ENCODE results near the gene TMEM42. TPM values are rescaled to one million over a fixed set of nuclear protein-coding genes. Genes with fewer than 3 reads are reported as not detected.

TMEM42 gene
- total and polyA plus RNA-seq, 2 experiments from 2014 or later = 7.4 to 13.3 TPM

DNA sequence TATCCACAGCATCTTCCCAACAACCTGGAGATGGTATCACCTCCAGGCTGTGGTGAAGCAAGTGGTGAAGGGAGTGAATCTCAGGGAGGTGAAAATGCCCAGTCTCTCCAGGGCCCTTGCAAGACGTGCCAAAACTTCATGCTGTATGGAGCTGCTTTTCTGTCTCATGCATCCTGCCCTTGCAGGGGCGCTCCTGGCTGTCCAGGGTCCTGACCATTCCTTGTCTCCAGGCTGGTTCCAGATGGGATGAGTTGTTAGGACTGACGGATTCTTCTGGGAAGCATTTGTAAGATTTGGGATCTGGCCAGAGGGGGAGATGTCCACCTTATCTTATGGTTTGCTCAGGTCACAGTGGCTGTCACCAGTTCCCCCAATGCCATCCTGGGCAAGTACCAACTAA lies 28.5 kb downstream of the TMEM42 start:
- Mint-ChIP-seq H3K9me3 (no peaks in the 10 kb centered on the region; the same call in 2 of the 3 replicates), H3K27ac (no peak overlapping the region), H3K4me3 (no peak overlapping the region), H3K4me1 (peaks cover 20% of the 10 kb centered on the region), H3K36me3 (ENCODE audit: low read depth) (no peaks in the 10 kb centered on the region), H3K27me3 (ENCODE audit: insufficient read depth, low read depth, poor library complexity) (peaks cover 5% of the 10 kb centered on the region)
- Histone ChIP-seq H3K4me2 (no peak overlapping the region), H3F3A (replicated peaks; ENCODE audit: low read depth) (no peaks in the 10 kb centered on the region), H3K4me3 (no peak overlapping the region), H3K79me2 (replicated peaks; ENCODE audit: insufficient read depth) (no peaks in the 10 kb centered on the region), H3K27ac (ENCODE audit: low read depth) (no peak overlapping the region), H4K20me1 (replicated peaks; ENCODE audit: insufficient read depth) (no peaks in the 10 kb centered on the region), H2AFZ (no peak overlapping the region), H3K27me3 (ENCODE audit: insufficient read depth) (no peaks in the 10 kb centered on the region), H3K36me3 (ENCODE audit: insufficient read depth) (no peaks in the 10 kb centered on the region), H3K9me2 (ENCODE audit: insufficient read depth) (peaks cover 10% of the 10 kb centered on the region), H3K4me1 (ENCODE audit: insufficient read depth) (peaks cover 9% of the 10 kb centered on the region)
- ATAC-seq = peak; percentile 71
- DNase-seq (ENCODE audit: low spot score) = peak; percentile 42
- TF ChIP-seq, protein P1, sequence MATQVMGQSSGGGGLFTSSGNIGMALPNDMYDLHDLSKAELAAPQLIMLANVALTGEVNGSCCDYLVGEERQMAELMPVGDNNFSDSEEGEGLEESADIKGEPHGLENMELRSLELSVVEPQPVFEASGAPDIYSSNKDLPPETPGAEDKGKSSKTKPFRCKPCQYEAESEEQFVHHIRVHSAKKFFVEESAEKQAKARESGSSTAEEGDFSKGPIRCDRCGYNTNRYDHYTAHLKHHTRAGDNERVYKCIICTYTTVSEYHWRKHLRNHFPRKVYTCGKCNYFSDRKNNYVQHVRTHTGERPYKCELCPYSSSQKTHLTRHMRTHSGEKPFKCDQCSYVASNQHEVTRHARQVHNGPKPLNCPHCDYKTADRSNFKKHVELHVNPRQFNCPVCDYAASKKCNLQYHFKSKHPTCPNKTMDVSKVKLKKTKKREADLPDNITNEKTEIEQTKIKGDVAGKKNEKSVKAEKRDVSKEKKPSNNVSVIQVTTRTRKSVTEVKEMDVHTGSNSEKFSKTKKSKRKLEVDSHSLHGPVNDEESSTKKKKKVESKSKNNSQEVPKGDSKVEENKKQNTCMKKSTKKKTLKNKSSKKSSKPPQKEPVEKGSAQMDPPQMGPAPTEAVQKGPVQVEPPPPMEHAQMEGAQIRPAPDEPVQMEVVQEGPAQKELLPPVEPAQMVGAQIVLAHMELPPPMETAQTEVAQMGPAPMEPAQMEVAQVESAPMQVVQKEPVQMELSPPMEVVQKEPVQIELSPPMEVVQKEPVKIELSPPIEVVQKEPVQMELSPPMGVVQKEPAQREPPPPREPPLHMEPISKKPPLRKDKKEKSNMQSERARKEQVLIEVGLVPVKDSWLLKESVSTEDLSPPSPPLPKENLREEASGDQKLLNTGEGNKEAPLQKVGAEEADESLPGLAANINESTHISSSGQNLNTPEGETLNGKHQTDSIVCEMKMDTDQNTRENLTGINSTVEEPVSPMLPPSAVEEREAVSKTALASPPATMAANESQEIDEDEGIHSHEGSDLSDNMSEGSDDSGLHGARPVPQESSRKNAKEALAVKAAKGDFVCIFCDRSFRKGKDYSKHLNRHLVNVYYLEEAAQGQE (IDR thresholded peaks at IDR 0.05; ENCODE audit: unreplicated experiment) = peak; percentile 74
- no peak for TF ChIP-seq NANOG (IDR thresholded peaks at IDR 0.05; ENCODE audit: borderline replicate concordance)

DNA sequence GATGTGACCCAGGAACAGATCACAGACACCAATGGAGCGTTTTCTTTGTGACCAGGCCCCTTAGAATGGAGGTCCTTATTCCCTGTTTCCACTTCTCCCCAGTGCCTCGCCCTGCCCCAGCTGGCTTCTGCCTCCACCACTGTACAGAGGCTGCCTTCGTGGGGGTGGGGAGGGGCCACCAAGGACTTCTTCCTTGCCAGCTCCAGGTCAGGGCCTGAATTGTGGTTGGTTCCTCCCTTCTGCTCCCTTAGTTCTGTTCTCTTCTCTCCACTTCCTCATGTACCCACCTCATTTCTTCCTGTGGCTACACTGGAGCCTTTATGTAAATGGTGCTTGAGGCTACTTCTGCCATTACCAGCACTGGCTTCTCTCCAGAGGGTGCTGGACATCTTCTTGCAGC lies 29.1 kb downstream of the TMEM42 start:
- no peak overlapping the region for H2AFZ ChIP-seq
- H3K4me3 ChIP-seq = no peak overlapping the region
- no peaks in the 10 kb centered on the region for H3K27me3 ChIP-seq (ENCODE audit: insufficient read depth)
- peaks cover 10% of the 10 kb centered on the region for H3K9me2 ChIP-seq (ENCODE audit: insufficient read depth)
- H3K36me3 ChIP-seq (ENCODE audit: insufficient read depth) = no peaks in the 10 kb centered on the region
- Mint-ChIP-seq H3K4me1 (peaks cover 20% of the 10 kb centered on the region), H3K9me3 (no peaks in the 10 kb centered on the region; the same call in 2 of the 3 replicates), H3K4me3 (no peak overlapping the region), H3K27me3 (ENCODE audit: insufficient read depth, low read depth, poor library complexity) (peaks cover 5% of the 10 kb centered on the region), H3K27ac (no peak overlapping the region), H3K36me3 (ENCODE audit: low read depth) (no peaks in the 10 kb centered on the region)
- peaks cover 9% of the 10 kb centered on the region for H3K4me1 ChIP-seq (ENCODE audit: insufficient read depth)
- no peak for ATAC-seq
- TF ChIP-seq ZNF331 (CRISPR knock-in tag; IDR thresholded peaks at IDR 0.05; ENCODE audit: low read depth) (no peak), JUNB (IDR thresholded peaks at IDR 0.05; ENCODE audit: unreplicated experiment) (no peak), EZH2 (IDR thresholded peaks at IDR 0.05; ENCODE audit: low read depth, unreplicated experiment) (no peak), CREB1 (CRISPR knock-in tag; IDR thresholded peaks at IDR 0.05; ENCODE audit: low read depth) (no peak), EZH2phosphoT487 (IDR thresholded peaks at IDR 0.05; ENCODE audit: unreplicated experiment) (no peak), POLR2AphosphoS5 (IDR thresholded peaks at IDR 0.05; ENCODE audit: low read depth) (no peak)
- TF ChIP-seq, protein P2, sequence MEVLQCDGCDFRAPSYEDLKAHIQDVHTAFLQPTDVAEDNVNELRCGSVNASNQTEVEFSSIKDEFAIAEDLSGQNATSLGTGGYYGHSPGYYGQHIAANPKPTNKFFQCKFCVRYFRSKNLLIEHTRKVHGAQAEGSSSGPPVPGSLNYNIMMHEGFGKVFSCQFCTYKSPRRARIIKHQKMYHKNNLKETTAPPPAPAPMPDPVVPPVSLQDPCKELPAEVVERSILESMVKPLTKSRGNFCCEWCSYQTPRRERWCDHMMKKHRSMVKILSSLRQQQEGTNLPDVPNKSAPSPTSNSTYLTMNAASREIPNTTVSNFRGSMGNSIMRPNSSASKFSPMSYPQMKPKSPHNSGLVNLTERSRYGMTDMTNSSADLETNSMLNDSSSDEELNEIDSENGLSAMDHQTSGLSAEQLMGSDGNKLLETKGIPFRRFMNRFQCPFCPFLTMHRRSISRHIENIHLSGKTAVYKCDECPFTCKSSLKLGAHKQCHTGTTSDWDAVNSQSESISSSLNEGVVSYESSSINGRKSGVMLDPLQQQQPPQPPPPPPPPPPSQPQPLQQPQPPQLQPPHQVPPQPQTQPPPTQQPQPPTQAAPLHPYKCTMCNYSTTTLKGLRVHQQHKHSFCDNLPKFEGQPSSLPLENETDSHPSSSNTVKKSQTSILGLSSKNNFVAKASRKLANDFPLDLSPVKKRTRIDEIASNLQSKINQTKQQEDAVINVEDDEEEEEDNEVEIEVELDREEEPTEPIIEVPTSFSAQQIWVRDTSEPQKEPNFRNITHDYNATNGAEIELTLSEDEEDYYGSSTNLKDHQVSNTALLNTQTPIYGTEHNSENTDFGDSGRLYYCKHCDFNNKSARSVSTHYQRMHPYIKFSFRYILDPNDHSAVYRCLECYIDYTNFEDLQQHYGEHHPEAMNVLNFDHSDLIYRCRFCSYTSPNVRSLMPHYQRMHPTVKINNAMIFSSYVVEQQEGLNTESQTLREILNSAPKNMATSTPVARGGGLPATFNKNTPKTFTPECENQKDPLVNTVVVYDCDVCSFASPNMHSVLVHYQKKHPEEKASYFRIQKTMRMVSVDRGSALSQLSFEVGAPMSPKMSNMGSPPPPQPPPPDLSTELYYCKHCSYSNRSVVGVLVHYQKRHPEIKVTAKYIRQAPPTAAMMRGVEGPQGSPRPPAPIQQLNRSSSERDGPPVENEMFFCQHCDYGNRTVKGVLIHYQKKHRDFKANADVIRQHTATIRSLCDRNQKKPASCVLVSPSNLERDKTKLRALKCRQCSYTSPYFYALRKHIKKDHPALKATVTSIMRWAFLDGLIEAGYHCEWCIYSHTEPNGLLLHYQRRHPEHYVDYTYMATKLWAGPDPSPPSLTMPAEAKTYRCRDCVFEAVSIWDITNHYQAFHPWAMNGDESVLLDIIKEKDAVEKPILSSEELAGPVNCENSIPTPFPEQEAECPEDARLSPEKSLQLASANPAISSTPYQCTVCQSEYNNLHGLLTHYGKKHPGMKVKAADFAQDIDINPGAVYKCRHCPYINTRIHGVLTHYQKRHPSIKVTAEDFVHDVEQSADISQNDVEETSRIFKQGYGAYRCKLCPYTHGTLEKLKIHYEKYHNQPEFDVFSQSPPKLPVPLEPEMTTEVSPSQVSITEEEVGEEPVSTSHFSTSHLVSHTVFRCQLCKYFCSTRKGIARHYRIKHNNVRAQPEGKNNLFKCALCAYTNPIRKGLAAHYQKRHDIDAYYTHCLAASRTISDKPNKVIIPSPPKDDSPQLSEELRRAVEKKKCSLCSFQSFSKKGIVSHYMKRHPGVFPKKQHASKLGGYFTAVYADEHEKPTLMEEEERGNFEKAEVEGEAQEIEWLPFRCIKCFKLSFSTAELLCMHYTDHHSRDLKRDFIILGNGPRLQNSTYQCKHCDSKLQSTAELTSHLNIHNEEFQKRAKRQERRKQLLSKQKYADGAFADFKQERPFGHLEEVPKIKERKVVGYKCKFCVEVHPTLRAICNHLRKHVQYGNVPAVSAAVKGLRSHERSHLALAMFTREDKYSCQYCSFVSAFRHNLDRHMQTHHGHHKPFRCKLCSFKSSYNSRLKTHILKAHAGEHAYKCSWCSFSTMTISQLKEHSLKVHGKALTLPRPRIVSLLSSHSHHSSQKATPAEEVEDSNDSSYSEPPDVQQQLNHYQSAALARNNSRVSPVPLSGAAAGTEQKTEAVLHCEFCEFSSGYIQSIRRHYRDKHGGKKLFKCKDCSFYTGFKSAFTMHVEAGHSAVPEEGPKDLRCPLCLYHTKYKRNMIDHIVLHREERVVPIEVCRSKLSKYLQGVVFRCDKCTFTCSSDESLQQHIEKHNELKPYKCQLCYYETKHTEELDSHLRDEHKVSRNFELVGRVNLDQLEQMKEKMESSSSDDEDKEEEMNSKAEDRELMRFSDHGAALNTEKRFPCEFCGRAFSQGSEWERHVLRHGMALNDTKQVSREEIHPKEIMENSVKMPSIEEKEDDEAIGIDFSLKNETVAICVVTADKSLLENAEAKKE (CRISPR knock-in tag; IDR thresholded peaks at IDR 0.05) = no peak
- TF ChIP-seq, protein P3, sequence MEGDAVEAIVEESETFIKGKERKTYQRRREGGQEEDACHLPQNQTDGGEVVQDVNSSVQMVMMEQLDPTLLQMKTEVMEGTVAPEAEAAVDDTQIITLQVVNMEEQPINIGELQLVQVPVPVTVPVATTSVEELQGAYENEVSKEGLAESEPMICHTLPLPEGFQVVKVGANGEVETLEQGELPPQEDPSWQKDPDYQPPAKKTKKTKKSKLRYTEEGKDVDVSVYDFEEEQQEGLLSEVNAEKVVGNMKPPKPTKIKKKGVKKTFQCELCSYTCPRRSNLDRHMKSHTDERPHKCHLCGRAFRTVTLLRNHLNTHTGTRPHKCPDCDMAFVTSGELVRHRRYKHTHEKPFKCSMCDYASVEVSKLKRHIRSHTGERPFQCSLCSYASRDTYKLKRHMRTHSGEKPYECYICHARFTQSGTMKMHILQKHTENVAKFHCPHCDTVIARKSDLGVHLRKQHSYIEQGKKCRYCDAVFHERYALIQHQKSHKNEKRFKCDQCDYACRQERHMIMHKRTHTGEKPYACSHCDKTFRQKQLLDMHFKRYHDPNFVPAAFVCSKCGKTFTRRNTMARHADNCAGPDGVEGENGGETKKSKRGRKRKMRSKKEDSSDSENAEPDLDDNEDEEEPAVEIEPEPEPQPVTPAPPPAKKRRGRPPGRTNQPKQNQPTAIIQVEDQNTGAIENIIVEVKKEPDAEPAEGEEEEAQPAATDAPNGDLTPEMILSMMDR (conservative IDR thresholded peaks at IDR 0.05; ENCODE audit: low read depth in 2 of 2) = no peak
- no peaks in the 10 kb centered on the region for H3F3A ChIP-seq (replicated peaks; ENCODE audit: low read depth)
- no peak for DNase-seq (ENCODE audit: low spot score)
- no peaks in the 10 kb centered on the region for H4K20me1 ChIP-seq (replicated peaks; ENCODE audit: insufficient read depth)
- H3K27ac ChIP-seq (ENCODE audit: low read depth) = no peak overlapping the region
- no peak overlapping the region for H3K4me2 ChIP-seq
- H3K79me2 ChIP-seq (replicated peaks; ENCODE audit: insufficient read depth) = no peaks in the 10 kb centered on the region

All from GM23338 (cell line).